Activated T-helper 2 cell treated with anti-CD3 and anti-CD28 coated beads, Interferon-gamma antibody, Interleukin-2, Interleukin-4, amounts not matched to agents 10 μg/mL and 5 μg/mL and 100 μg/mL, durations not matched to agents 14 hours and 24 hours and 36 hours (primary cell): ENCODE data around the gene TDRD12. TPM values are rescaled to one million over a fixed set of nuclear protein-coding genes. Genes with fewer than 3 reads are reported as not detected.
"Not testable (repeated sequence)": the region's sequence is repeated elsewhere in the genome, so short reads cannot be mapped to it uniquely, and the experiment has no call there.

ENCODE experiments used
- DNase-seq: peaks from one replicate; pipeline ENCODE4 v3.0.0; 2021; ENCODE audit warnings: low spot score
- H3K27ac Mint-ChIP-seq: one replicate; pipeline ENCODE4 v1.8.0; 2021; ENCODE audit warnings: mixed read lengths
- H3K27me3 Mint-ChIP-seq: one replicate; pipeline ENCODE4 v1.8.0; 2021; ENCODE audit warnings: low read depth, mixed read lengths
- H3K36me3 Mint-ChIP-seq: one replicate; pipeline ENCODE4 v1.8.0; 2021; ENCODE audit warnings: low read depth, mixed read lengths
- H3K4me1 Mint-ChIP-seq: one replicate; pipeline ENCODE4 v1.8.0; 2021; ENCODE audit warnings: low read depth, mixed read lengths
- H3K4me3 Mint-ChIP-seq: one replicate; pipeline ENCODE4 v1.8.0; 2021; ENCODE audit warnings: low read depth, mild to moderate bottlenecking, moderate library complexity, mixed read lengths
- H3K9me3 Mint-ChIP-seq: one replicate; pipeline ENCODE4 v1.8.0; 2021; ENCODE audit warnings: mixed read lengths
- intact Hi-C: fragments of 100-400 bp; cut with micrococcal nuclease; formaldehyde crosslinking; loops from one replicate; pipeline ENCODE4 v1.15.1; 2023
- total RNA-seq: library from RNA; stranded (reverse); gene quantifications from 2 replicates; pipeline ENCODE4 v1.2.3, GENCODE V29; 2022

Gene TDRD12
- total RNA-seq, 1 donor from 2014 or later, result 0.07 TPM

DNA sequence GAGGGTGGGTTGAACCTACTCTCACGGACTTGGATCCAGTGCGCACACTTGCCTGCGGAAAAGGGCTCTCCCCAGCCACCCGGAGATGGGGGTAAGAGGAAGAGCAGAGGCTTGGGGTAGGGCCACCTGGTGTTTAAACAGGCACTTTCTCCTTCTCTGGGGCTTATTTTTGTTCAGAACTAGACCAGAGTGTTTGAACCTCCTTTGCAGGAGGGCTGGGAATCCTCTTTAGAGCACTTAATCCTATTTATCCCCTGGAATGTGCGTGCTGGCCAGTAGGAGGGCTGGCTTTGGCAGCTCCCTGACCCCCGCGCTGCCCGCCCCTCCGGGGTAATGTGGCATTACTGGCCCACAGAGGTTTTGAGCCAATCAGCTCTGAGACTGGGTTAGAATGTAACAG is 41.9 kb upstream of the TDRD12 start:
- no peak overlapping the region for H3K27ac Mint-ChIP-seq
- H3K36me3 Mint-ChIP-seq, result no peaks in the 10 kb centered on the region
- H3K4me1 Mint-ChIP-seq, result peaks cover 19% of the 10 kb centered on the region
- DNase-seq, result no peak
- peaks cover 23% of the 10 kb centered on the region for H3K27me3 Mint-ChIP-seq
- H3K4me3 Mint-ChIP-seq, result no peak overlapping the region
- intact Hi-C loops, result loop anchor here (10.0 kb wide), 1 partner anchor 1497 kb away; the partner anchor contains the start of gene LSM14A
- H3K9me3 Mint-ChIP-seq, result no peaks in the 10 kb centered on the region

GRCh38 chr19:32680986-32681385 is 38.6 kb upstream of the TDRD12 start:
- DNase-seq, result no peak
- no peaks in the 10 kb centered on the region for H3K9me3 Mint-ChIP-seq
- H3K4me3 Mint-ChIP-seq, result no peak overlapping the region
- H3K36me3 Mint-ChIP-seq, result no peaks in the 10 kb centered on the region
- peaks cover 21% of the 10 kb centered on the region for H3K27me3 Mint-ChIP-seq
- intact Hi-C loops, result no loop called here
- H3K27ac Mint-ChIP-seq, result no peak overlapping the region
- H3K4me1 Mint-ChIP-seq, result peaks cover 5% of the 10 kb centered on the region

- Mint-ChIP-seq H3K36me3 (no peaks in the 10 kb centered on the region), H3K9me3 (no peaks in the 10 kb centered on the region), H3K4me1 (peaks cover 2% of the 10 kb centered on the region), H3K27ac (no peak overlapping the region), H3K27me3 (peaks cover 16% of the 10 kb centered on the region), H3K4me3 (no peak overlapping the region)
- no peak for DNase-seq
- intact Hi-C loops, result no loop called here
Measured at GRCh38 chr19:32682317-32682716, 37.2 kb upstream of the TDRD12 start.

DNA sequence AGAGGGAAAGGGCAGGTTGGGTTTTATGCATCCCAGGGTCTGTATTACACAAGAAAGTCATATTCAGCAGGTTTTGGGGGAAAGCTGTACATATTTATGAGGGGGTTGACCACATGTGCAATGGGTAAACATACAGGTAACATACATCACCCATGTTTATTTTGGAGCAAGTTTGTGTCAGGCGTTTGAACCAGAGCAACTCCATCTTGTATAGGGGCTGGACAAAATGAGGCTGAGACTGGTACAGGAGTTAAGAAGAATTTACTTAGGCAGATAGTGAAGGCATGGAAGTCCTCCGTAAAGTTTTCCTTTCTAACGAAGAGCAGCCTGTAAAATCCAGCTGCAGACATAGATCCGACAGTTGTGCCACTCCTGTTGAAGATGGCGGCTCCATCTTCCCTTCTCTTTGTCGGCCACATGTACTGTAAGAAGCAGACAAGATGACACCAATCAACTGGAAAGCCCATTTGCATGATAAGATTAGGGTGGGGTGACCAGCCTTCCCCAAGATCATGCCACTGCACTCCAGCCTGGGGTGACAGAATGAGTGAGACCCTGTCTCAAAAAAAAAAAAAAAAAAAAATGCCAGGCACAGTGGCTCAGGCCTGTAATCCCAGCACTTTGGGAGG is 32.6 kb upstream of the TDRD12 start:
- H3K27ac Mint-ChIP-seq, result no peak overlapping the region

GRCh38 chr19:32687681-32688080 is 31.9 kb upstream of the TDRD12 start:
- intact Hi-C loops, result no loop called here
- peaks cover 5% of the 10 kb centered on the region for H3K36me3 Mint-ChIP-seq
- H3K27ac Mint-ChIP-seq, result no peak overlapping the region
- no peaks in the 10 kb centered on the region for H3K9me3 Mint-ChIP-seq
- H3K4me1 Mint-ChIP-seq, result peaks cover 10% of the 10 kb centered on the region
- no peaks in the 10 kb centered on the region for H3K27me3 Mint-ChIP-seq
- H3K4me3 Mint-ChIP-seq, result no peak overlapping the region
- DNase-seq, result no peak

More for the DNA sequence above, 32.6 kb upstream of the TDRD12 start:
- no peaks in the 10 kb centered on the region for H3K9me3 Mint-ChIP-seq
- H3K36me3 Mint-ChIP-seq, result peaks cover 4% of the 10 kb centered on the region
- intact Hi-C loops, result no loop called here
- no peak for DNase-seq
- H3K4me1 Mint-ChIP-seq, result peaks cover 10% of the 10 kb centered on the region
- H3K27me3 Mint-ChIP-seq, result peaks cover 2% of the 10 kb centered on the region
- no peak overlapping the region for H3K4me3 Mint-ChIP-seq

DNA sequence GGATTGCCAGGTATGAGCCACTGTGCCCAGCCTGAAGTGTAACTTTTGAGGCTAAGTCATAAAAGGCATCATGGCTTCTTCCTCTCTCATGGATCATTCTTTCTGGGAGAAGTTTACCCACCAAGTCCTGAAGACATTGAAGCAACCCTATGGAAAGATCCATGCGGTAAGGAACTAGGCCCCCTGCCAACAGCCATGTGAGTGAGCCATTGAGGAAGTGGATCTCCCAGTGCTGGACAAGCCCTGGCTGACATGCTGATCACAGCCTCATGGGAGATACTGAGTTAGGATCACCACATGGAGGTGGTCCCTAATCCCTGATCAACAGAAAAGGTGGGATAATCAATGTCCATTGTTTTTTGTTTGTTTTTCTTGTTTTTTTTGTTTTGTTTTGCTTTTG is 31.3 kb upstream of the TDRD12 start:
- Mint-ChIP-seq H3K36me3 (peaks cover 11% of the 10 kb centered on the region), H3K4me1 (peaks cover 16% of the 10 kb centered on the region)
- intact Hi-C loops, result no loop called here

GRCh38 chr19:32691291-32691951 is 28.1 kb upstream of the TDRD12 start, which contains the start of gene NUDT19:
Gene NUDT19, plus strand, starts transcription at chr19:32691821. Its CDS starts 140 bp downstream, at chr19:32691961.
- H3K4me1 Mint-ChIP-seq, result peaks cover 42% of the 10 kb centered on the region
- no peaks in the 10 kb centered on the region for H3K27me3 Mint-ChIP-seq
- intact Hi-C loops, result loop anchor here (1.0 to 5.0 kb wide), 4 partner anchors 16 to 486 kb away; partner anchors contain the start of genes ANKRD27, CEP89, FAAP24 and RGS9BP
- peaks cover 4% of the 10 kb centered on the region for H3K9me3 Mint-ChIP-seq
- peak within 1 kb of the TSS; percentile 94 for H3K27ac Mint-ChIP-seq
- DNase-seq, result peak; percentile 78
- H3K36me3 Mint-ChIP-seq, result peaks cover 40% of the 10 kb centered on the region
- peak within 1 kb of the TSS; percentile 95 for H3K4me3 Mint-ChIP-seq

More for the DNA sequence above, 31.3 kb upstream of the TDRD12 start:
- DNase-seq, result no peak
- H3K27me3 Mint-ChIP-seq, result no peaks in the 10 kb centered on the region
- H3K9me3 Mint-ChIP-seq, result peaks cover 2% of the 10 kb centered on the region
- H3K4me3 Mint-ChIP-seq, result no peak overlapping the region
- H3K27ac Mint-ChIP-seq, result no peak overlapping the region

DNA sequence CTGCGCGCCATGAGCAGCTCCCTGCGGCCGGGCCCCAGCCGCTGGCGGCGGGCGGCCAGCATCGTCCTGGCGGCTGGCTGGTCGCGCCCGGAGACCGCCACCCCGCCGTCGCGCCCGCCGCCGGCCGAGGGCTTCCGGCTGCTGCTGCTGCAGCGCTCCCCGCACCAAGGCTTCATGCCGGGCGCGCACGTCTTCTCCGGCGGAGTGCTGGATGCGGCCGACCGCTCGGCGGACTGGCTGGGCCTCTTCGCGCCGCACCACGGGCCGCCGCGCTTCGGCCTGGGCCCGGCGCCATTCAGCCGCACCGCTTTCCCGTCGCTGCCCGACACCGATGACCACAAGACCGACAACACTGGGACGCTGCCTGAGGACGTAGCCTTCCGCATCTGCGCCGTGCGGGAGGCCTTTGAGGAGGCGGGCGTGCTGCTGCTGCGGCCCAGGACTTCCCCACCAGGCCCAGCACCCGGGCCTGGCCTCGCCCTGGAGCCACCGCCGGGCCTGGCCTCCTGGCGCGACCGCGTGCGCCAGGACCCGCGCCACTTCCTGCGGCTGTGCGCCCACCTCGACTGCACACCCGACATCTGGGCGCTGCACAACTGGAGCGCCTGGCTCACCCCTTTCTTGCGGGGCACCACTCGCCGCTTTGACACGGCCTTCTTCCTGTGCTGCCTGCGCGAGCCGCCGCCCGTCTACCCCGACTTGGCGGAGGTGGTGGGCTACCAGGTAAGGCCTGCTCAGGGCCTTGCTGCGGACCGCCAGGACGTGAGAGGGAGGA is 27.4 kb upstream of the TDRD12 start:
- Mint-ChIP-seq H3K4me1 (peaks cover 47% of the 10 kb centered on the region), H3K27ac (peak overlapping the region; percentile 94), H3K27me3 (no peaks in the 10 kb centered on the region), H3K9me3 (peaks cover 4% of the 10 kb centered on the region), H3K36me3 (peaks cover 46% of the 10 kb centered on the region), H3K4me3 (peak overlapping the region; percentile 95)
- intact Hi-C loops, result loop anchor here (1.0 to 5.0 kb wide), 4 partner anchors 17 to 485 kb away; partner anchors contain the start of genes ANKRD27, CEP89, FAAP24 and RGS9BP
- peak; percentile 59 for DNase-seq

GRCh38 chr19:32692727-32693061 is 26.9 kb upstream of the TDRD12 start:
- Mint-ChIP-seq H3K27ac (peak overlapping the region; percentile 94), H3K27me3 (no peaks in the 10 kb centered on the region), H3K36me3 (peaks cover 52% of the 10 kb centered on the region), H3K4me3 (peak overlapping the region; percentile 95), H3K4me1 (peaks cover 50% of the 10 kb centered on the region), H3K9me3 (peaks cover 4% of the 10 kb centered on the region)
- intact Hi-C loops, result loop anchor here (5.0 kb wide), 3 partner anchors 280 to 485 kb away; partner anchors contain the start of genes CEP89 and FAAP24
- DNase-seq, result no peak

GRCh38 chr19:32693151-32694108 is 26.1 kb upstream of the TDRD12 start:
- H3K27me3 Mint-ChIP-seq, H3K9me3 Mint-ChIP-seq: not testable (repeated sequence)
- Mint-ChIP-seq H3K4me1 (peaks cover 52% of the 10 kb centered on the region), H3K27ac (peak overlapping the region; percentile 94), H3K4me3 (peak overlapping the region; percentile 95), H3K36me3 (peaks cover 59% of the 10 kb centered on the region)
- intact Hi-C loops, result loop anchor here (5.0 kb wide), 3 partner anchors 279 to 484 kb away; partner anchors contain the start of genes CEP89 and FAAP24
- peak; percentile 25 for DNase-seq

GRCh38 chr19:32694316-32694715 is 25.3 kb upstream of the TDRD12 start:
- DNase-seq, result not testable (repeated sequence)
- intact Hi-C loops, result loop anchor here (5.0 kb wide), 3 partner anchors 278 to 483 kb away; partner anchors contain the start of genes CEP89 and FAAP24

More at GRCh38 chr19:32694316-32694715, 25.3 kb upstream of the TDRD12 start:
- not testable (repeated sequence) for H3K9me3 Mint-ChIP-seq, H3K27me3 Mint-ChIP-seq, H3K27ac Mint-ChIP-seq
- peaks cover 68% of the 10 kb centered on the region for H3K36me3 Mint-ChIP-seq
- H3K4me1 Mint-ChIP-seq, result peaks cover 52% of the 10 kb centered on the region
- H3K4me3 Mint-ChIP-seq, result peak overlapping the region; percentile 95
